GM18861 (cell line): ENCODE measurements around the gene SH3BP4.

Source experiments
- ATAC-seq: cut with Tn5 transposase; IDR thresholded peaks from one replicate; pipeline ENCODE4 v1.9.1; 2021; ENCODE audit not compliant: unreplicated experiment

Gene SH3BP4

DNA sequence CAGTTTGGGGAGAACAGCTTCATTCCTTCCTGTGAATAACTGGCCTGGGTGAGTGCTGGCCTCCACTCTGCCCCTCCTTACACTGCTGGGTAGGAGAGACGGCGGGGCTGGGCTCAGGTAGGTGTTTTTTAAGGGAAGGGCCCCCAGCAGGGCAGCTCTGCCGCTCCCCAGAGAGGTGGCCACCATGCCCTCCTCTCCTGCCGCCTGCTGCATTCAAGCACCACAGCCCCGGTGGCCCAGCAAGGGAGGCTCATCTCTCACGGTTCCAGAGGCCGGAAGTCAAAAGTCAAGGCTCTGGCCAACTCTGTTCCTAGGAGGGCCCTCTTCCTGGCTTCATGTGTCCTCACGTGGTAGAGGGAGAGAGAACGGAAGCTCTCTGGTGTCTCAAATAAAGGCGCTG lies 81.1 kb downstream of the SH3BP4 start:
- ATAC-seq: no peak

GRCh38 chr2:235034265-235035118 lies 82.7 kb downstream of the SH3BP4 start:
- ATAC-seq: no peak

- no peak for ATAC-seq
Observed at GRCh38 chr2:235037604-235038166, 85.9 kb downstream of the SH3BP4 start.

DNA sequence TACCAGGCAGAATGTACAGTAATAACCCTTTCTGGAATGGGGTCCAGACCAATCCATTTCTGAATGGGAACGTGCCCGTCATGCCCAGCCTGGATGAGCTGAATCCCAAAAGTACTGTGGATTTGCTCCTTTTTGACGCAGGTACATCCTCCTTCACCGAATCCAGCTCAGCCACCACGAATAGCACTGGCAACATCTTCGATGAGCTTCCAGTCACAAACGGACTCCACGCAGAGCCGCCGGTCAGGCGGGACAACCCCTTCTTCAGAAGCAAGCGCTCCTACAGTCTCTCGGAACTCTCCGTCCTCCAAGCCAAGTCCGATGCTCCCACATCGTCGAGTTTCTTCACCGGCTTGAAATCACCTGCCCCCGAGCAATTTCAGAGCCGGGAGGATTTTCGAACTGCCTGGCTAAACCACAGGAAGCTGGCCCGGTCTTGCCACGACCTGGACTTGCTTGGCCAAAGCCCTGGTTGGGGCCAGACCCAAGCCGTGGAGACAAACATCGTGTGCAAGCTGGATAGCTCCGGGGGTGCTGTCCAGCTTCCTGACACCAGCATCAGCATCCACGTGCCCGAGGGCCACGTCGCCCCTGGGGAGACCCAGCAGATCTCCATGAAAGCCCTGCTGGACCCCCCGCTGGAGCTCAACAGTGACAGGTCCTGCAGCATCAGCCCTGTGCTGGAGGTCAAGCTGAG lies 89.6 kb downstream of the SH3BP4 start:
- no peak for ATAC-seq

GRCh38 chr2:235041918-235042575 lies 90.2 kb downstream of the SH3BP4 start:
- no peak for ATAC-seq

GRCh38 chr2:235042576-235043515 lies 91.0 kb downstream of the SH3BP4 start:
- ATAC-seq: no peak

- no peak for ATAC-seq
Observed at GRCh38 chr2:235043762-235044500, 92.1 kb downstream of the SH3BP4 start.

GRCh38 chr2:235044501-235045271 lies 92.9 kb downstream of the SH3BP4 start:
- no peak for ATAC-seq

DNA sequence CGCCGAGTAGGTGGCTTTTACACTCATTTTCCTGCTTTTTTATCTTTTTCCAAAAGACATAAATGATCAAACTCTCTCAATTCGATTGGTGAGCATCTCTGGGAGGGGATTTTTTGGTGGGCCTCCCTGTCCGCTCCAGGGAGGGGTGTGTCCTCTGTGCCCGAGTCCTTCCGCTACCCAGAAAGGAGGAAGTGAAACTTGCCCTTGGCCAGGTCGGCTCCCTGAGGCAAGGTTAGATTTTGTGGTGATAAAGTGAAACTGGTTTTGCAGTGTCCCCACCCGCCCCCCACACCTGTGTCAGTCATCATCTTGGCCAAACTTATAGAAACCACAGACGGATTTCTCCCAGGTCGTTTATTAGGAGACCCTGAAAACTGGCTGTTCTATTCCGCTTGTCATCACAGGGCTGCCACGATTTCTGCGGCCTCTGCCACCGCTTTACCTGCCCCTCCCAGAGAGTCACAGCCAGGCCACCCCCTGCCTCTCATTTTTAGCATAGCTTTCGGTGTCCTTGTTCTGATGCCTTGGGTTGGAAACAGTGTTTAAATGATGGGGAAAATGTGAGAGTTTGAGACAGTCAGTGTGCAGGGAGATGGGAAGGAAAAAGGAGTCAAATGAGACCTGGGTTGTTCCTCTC lies 93.6 kb downstream of the SH3BP4 start:
- peak; percentile 89 for ATAC-seq

DNA sequence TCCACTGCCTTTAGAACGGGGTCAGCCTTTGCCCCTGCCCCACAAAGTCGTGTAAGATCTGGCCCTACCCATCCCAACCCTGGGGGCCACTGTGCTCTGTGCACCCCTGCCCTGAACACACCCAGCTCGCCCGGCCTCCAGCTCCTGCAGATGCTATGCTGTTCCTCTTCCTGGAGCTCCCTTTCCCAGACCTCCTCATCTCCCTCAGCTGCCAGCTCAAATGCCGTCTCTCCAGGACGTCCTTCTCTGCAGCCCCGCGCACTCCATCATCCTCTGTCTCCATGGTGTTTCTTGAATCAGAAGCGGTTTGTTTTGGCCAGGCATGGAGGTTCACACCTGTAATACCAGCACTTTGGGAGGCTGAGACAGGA lies 94.1 kb downstream of the SH3BP4 start:
- no peak for ATAC-seq

- ATAC-seq: no peak
Observed at GRCh38 chr2:235046589-235046988, 94.8 kb downstream of the SH3BP4 start.

DNA sequence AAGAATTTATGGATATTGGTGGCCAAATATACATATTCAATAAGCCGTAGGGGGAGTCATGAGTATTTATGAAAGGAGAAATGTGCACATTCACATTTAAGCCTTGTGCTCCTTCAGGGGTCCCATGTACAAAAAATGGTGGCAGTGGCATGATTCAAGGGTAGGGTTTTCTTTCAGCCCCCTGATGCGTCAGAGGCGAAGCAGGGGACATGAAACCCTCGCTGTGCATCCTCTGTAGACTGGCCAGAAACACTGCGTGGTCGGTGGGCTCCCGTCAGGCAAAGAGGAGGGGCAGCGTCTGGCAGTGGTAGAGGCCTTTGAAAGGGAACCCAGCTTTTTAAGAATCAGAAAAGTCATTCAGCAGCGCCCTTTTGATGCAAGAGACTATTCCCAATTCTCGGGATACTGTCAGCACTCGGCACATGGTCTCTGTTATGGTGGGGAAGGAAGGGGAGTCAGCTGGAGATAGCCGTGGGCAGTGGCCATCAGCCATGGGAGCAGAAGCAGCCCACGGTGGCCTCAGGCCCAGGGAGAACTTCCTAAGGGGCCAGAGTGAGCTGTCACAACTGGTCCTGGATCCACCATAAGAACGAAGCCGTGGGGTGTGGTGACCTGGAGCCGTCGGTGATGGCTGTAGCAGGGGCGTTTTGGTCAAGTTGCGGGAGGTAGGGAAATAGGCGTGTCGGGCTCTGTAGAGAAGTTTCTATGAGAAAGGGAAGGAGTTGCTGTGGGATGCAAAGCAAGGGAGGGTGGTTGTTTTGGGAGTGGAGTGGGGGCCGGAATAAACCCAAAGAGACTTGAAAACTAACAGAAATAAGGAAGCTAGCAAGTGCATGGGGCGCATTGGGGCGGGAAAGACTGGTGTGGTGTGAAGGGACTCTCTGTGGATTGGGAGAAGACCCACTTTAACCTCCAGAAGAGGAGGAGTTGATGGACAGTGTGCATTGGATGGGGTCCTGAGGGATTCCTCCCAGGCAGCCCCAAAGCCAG lies 95.6 kb downstream of the SH3BP4 start:
- no peak for ATAC-seq

- no peak for ATAC-seq
Observed at GRCh38 chr2:235048549-235048948, 96.7 kb downstream of the SH3BP4 start.

GRCh38 chr2:235049069-235049468 lies 97.3 kb downstream of the SH3BP4 start:
- no peak for ATAC-seq

GRCh38 chr2:235049719-235050118 lies 97.9 kb downstream of the SH3BP4 start:
- ATAC-seq: no peak

- ATAC-seq: no peak
Observed at GRCh38 chr2:235050980-235051351, 99.1 kb downstream of the SH3BP4 start.
